SK-N-MC (cell line): ENCODE results near the gene RASA3.

Source experiments
- DNase-seq: peaks from one replicate; pipeline ENCODE4 v3.0.0-alpha.2; 2011; ENCODE audit warnings: low read depth, low spot score
- H3K27ac ChIP-seq: fragments of 200-600 bp; sonication (generic); 2 replicates; pipeline ENCODE4 v1.5.1; 2016; ENCODE audit warnings: mixed run types
- H3K36me3 ChIP-seq: fragments of 200-600 bp; sonication (generic); 2 replicates; pipeline ENCODE4 v1.6.1; 2017; ENCODE audit warnings: antibody characterized with exemption, low read length, mixed read lengths; ENCODE audit not compliant: insufficient read depth
- H3K4me3 ChIP-seq: fragments of 200-600 bp; sonication (generic); 2 replicates; pipeline ENCODE4 v1.5.1; 2016
- H3K9ac ChIP-seq: fragments of 200-600 bp; sonication (generic); 2 replicates; pipeline ENCODE4 v1.8.0; 2017; ENCODE audit warnings: mixed run types, mixed read lengths; ENCODE audit not compliant: insufficient read length
- H3K9me3 ChIP-seq: fragments of 200-600 bp; sonication (generic); 2 replicates; pipeline ENCODE4 v1.6.1; 2017; ENCODE audit warnings: low read depth, mild to moderate bottlenecking, antibody characterized with exemption, low read length, moderate library complexity, mixed read lengths
- EZH2 ChIP-seq: fragments of 200-600 bp; sonication (generic); IDR thresholded peaks from one replicate; pipeline ENCODE4 v1.6.1; 2017; ENCODE audit warnings: antibody characterized with exemption
- FOXP2 ChIP-seq: optimal IDR thresholded peaks from 2 replicates; pipeline ENCODE3; 2011; ENCODE audit warnings: mild to moderate bottlenecking, moderate library complexity; ENCODE audit not compliant: insufficient read depth; ENCODE audit errors: extremely low read length, control extremely low read depth
- POLR2AphosphoS5 ChIP-seq: IDR thresholded peaks from 2 replicates; pipeline ENCODE4 v1.6.1; 2012; ENCODE audit warnings: mild to moderate bottlenecking, low read depth, low read length, borderline replicate concordance

RASA3 gene

GRCh38 chr13:114049626-114050101, 82.8 kb downstream of the RASA3 start:
- DNase-seq, result no peak
- Histone ChIP-seq H3K27ac (no peak overlapping the region), H3K4me3 (no peak overlapping the region), H3K9me3 (no peaks in the 10 kb centered on the region), H3K9ac (no peak overlapping the region), H3K36me3 (no peaks in the 10 kb centered on the region)
- TF ChIP-seq FOXP2, result no peak
- TF ChIP-seq POLR2AphosphoS5, result no peak
- TF ChIP-seq EZH2, result no peak

- H3K9me3 ChIP-seq, result no peaks in the 10 kb centered on the region
- no peak overlapping the region for H3K9ac ChIP-seq
- H3K4me3 ChIP-seq, result no peak overlapping the region
- no peaks in the 10 kb centered on the region for H3K36me3 ChIP-seq
- DNase-seq, result no peak
- no peak overlapping the region for H3K27ac ChIP-seq
- TF ChIP-seq EZH2 (no peak), FOXP2 (no peak), POLR2AphosphoS5 (no peak)
Measured at GRCh38 chr13:114049026-114049425, 83.4 kb downstream of the RASA3 start.

GRCh38 chr13:114048443-114048842, 84.0 kb downstream of the RASA3 start:
- no peak for DNase-seq
- H3K36me3 ChIP-seq, result no peaks in the 10 kb centered on the region
- H3K9me3 ChIP-seq, result no peaks in the 10 kb centered on the region
- no peak overlapping the region for H3K9ac ChIP-seq
- no peak overlapping the region for H3K27ac ChIP-seq
- no peak for TF ChIP-seq POLR2AphosphoS5
- TF ChIP-seq FOXP2, result no peak
- TF ChIP-seq EZH2, result no peak
- H3K4me3 ChIP-seq, result no peak overlapping the region

GRCh38 chr13:114047358-114047881, 85.0 kb downstream of the RASA3 start:
- no peak for DNase-seq
- Histone ChIP-seq H3K36me3 (no peaks in the 10 kb centered on the region), H3K9ac (no peak overlapping the region), H3K4me3 (no peak overlapping the region), H3K27ac (peak overlapping the region; percentile 63), H3K9me3 (no peaks in the 10 kb centered on the region)
- TF ChIP-seq POLR2AphosphoS5, result no peak
- no peak for TF ChIP-seq EZH2
- TF ChIP-seq FOXP2, result no peak

- no peaks in the 10 kb centered on the region for H3K36me3 ChIP-seq
- H3K27ac ChIP-seq, result peak overlapping the region; percentile 98
- no peak for DNase-seq
- no peaks in the 10 kb centered on the region for H3K9me3 ChIP-seq
- peak overlapping the region; percentile 46; the same call in 1 of the 2 replicates for H3K4me3 ChIP-seq
- no peak overlapping the region for H3K9ac ChIP-seq
- TF ChIP-seq POLR2AphosphoS5 (no peak), FOXP2 (no peak), EZH2 (no peak)
Measured at GRCh38 chr13:114046431-114046975, 85.9 kb downstream of the RASA3 start.

- Histone ChIP-seq H3K27ac (peak overlapping the region; percentile 98), H3K4me3 (peak overlapping the region; percentile 56), H3K36me3 (no peaks in the 10 kb centered on the region), H3K9ac (peak overlapping the region; percentile 69), H3K9me3 (no peaks in the 10 kb centered on the region)
- no peak for DNase-seq
- no peak for TF ChIP-seq EZH2
Measured at GRCh38 chr13:114045113-114045735, 87.2 kb downstream of the RASA3 start.

- H3K9me3 ChIP-seq, result no peaks in the 10 kb centered on the region
- peak overlapping the region; percentile 98 for H3K27ac ChIP-seq
- H3K9ac ChIP-seq, result peak overlapping the region; percentile 69
- no peaks in the 10 kb centered on the region for H3K36me3 ChIP-seq
- peak; percentile 72 for DNase-seq
- peak overlapping the region; percentile 56 for H3K4me3 ChIP-seq
- TF ChIP-seq EZH2 (no peak), POLR2AphosphoS5 (no peak), FOXP2 (no peak)
Measured at GRCh38 chr13:114044486-114044885, 87.9 kb downstream of the RASA3 start.

GRCh38 chr13:114043421-114044053, 88.9 kb downstream of the RASA3 start:
- Histone ChIP-seq H3K9ac (peak overlapping the region; percentile 67), H3K36me3 (no peaks in the 10 kb centered on the region), H3K27ac (peak overlapping the region; percentile 95), H3K4me3 (peak overlapping the region; percentile 67), H3K9me3 (no peaks in the 10 kb centered on the region)
- no peak for DNase-seq
- peak; percentile 47 for TF ChIP-seq FOXP2
- no peak for TF ChIP-seq EZH2
- 0 out of 2 replicates have a peak, but pooled peaks have one; percentile 40 for TF ChIP-seq POLR2AphosphoS5

- H3K4me3 ChIP-seq, result no peak overlapping the region
- TF ChIP-seq POLR2AphosphoS5, result no peak
- no peak for TF ChIP-seq FOXP2
- no peak for TF ChIP-seq EZH2
- no peaks in the 10 kb centered on the region for H3K9me3 ChIP-seq
- no peak overlapping the region for H3K9ac ChIP-seq
- peak overlapping the region; percentile 95; the same call in 1 of the 2 replicates for H3K27ac ChIP-seq
- no peak for DNase-seq
- H3K36me3 ChIP-seq, result no peaks in the 10 kb centered on the region
Measured at GRCh38 chr13:114042066-114042815, 90.2 kb downstream of the RASA3 start.
